K562 (cell line): ENCODE data around the gene TAAR9. TPM values are rescaled to one million over a fixed set of nuclear protein-coding genes. Genes with fewer than 3 reads are reported as not detected.

ENCODE experiments used
- CHD1 ChIP-seq: fragments of 200-600 bp; sonication (generic); IDR thresholded peaks from one replicate; pipeline ENCODE4 v1.6.1; 2012; ENCODE audit warnings: mild to moderate bottlenecking, moderate library complexity, low read length, inconsistent platforms
- CUX1 ChIP-seq: fragments of 200-800 bp; sonication (Bioruptor generic); IDR thresholded peaks from 2 replicates; pipeline ENCODE4 v1.6.1; 2016; ENCODE audit warnings: missing genetic modification characterization, missing compliant biosample characterization
- DMBX1 ChIP-seq: fragments of 250-450 bp; sonication (Bioruptor Pico); IDR thresholded peaks from 2 replicates; pipeline ENCODE4 v1.8.0; 2022; ENCODE audit warnings: inconsistent platforms, mild to moderate bottlenecking, moderate library complexity, borderline replicate concordance
- ETS1 ChIP-seq: conservative IDR thresholded peaks from 2 replicates; pipeline ENCODE4 v1.6.1; 2011; ENCODE audit warnings: low read depth, mild to moderate bottlenecking, low read length; ENCODE audit not compliant: control insufficient read depth
- FOXK2 ChIP-seq, 2 experiments: fragments of 450-650 bp; IDR thresholded peaks in 1 of 2; conservative IDR thresholded peaks in 1 of 2; 2 replicates each; pipeline ENCODE4 v1.6.1; 2016; ENCODE audit warnings: low read depth in 2 of 2, mild to moderate bottlenecking in 1 of 2
- GABPB1 ChIP-seq: sonication (generic); formaldehyde crosslinking; IDR thresholded peaks from 2 replicates; pipeline ENCODE4 v1.8.0; 2022; ENCODE audit warnings: mild to moderate bottlenecking, missing genetic modification reagents
- MECOM ChIP-seq: fragments of 250-450 bp; sonication (Bioruptor Pico); IDR thresholded peaks from 2 replicates; pipeline ENCODE4 v1.8.0; 2022; ENCODE audit warnings: inconsistent platforms
- NR1H2 ChIP-seq: sonication (generic); formaldehyde crosslinking; IDR thresholded peaks from 2 replicates; pipeline ENCODE4 v1.4.0; 2020; ENCODE audit warnings: mild to moderate bottlenecking, missing genetic modification reagents
- PURB ChIP-seq: sonication (generic); formaldehyde crosslinking; IDR thresholded peaks from 2 replicates; pipeline ENCODE4 v1.9.0; 2021; ENCODE audit warnings: low read depth, mild to moderate bottlenecking, missing genetic modification reagents
- SFPQ ChIP-seq: fragments of 200-400 bp; formaldehyde crosslinking; IDR thresholded peaks from 2 replicates; pipeline ENCODE4 v1.6.1; 2017; ENCODE audit warnings: mild to moderate bottlenecking, low read depth, low read length, moderate library complexity
- TARDBP ChIP-seq: fragments of 450-650 bp; IDR thresholded peaks from 2 replicates; pipeline ENCODE4 v1.6.1; 2016
- ZNF12 ChIP-seq: sonication (generic); formaldehyde crosslinking; IDR thresholded peaks from 2 replicates; pipeline ENCODE4 v1.4.0; 2020; ENCODE audit warnings: mild to moderate bottlenecking, missing genetic modification reagents
- ZNF57 ChIP-seq: fragments of 450-650 bp; formaldehyde crosslinking; IDR thresholded peaks from 2 replicates; pipeline ENCODE4 v1.4.0; 2020; ENCODE audit warnings: mild to moderate bottlenecking, moderate library complexity
- ZNF76 ChIP-seq: fragments of 250-450 bp; sonication (Bioruptor Pico); IDR thresholded peaks from 2 replicates; pipeline ENCODE4 v1.4.0; 2020; ENCODE audit warnings: mild to moderate bottlenecking, moderate library complexity, borderline replicate concordance
- polyA plus RNA-seq, 8 experiments: library from polyadenylated mRNA; depleted of rRNA in 4 of 8; stranded (reverse) in 5 of 8; unstranded in 3 of 8; fragments of >200 nt; fragmentation: Nextera tagmentation in 2 of 8; fragmentation: Illumina TruSeq in 1 of 8; extraction: Ambion mirVana in 2 of 8; extraction: Trizol in 1 of 8; gene quantifications; 2 replicates each; pipeline versions ENCODE4 v1.2.1 to v1.2.3, GENCODE V29; 2011 to 2014; ENCODE audit warnings: inconsistent platforms in 1 of 8, missing spikeins in 1 of 8
- total RNA-seq, 7 experiments: library from RNA; depleted of rRNA in 6 of 7; stranded (reverse); fragments of >200 nt in 6 of 7; fragmentation: Illumina TruSeq in 2 of 7; extraction: Trizol in 2 of 7; gene quantifications; 2 replicates each; pipeline versions ENCODE4 v1.2.1 to v1.2.3, GENCODE V29; 2011 to 2021; ENCODE audit warnings: low replicate concordance in 1 of 7
- TF ChIP-seq, protein P1 (sequence below): fragments of 150-350 bp; conservative IDR thresholded peaks from 2 replicates; pipeline ENCODE4 v1.6.1; 2014; ENCODE audit warnings: low read length

TAAR9 gene
- total and polyA plus RNA-seq, 9 of the 15 experiments (the other 6 are each of a cell fraction or from before 2014, with no cell fraction given): not detected

- TF ChIP-seq CUX1 (CRISPR knock-in tag): no peak
- TF ChIP-seq CHD1: peak; percentile 79
- no peak for TF ChIP-seq PURB (CRISPR knock-in tag)
- TF ChIP-seq ZNF76 (CRISPR knock-in tag): no peak
- TF ChIP-seq, protein P1, sequence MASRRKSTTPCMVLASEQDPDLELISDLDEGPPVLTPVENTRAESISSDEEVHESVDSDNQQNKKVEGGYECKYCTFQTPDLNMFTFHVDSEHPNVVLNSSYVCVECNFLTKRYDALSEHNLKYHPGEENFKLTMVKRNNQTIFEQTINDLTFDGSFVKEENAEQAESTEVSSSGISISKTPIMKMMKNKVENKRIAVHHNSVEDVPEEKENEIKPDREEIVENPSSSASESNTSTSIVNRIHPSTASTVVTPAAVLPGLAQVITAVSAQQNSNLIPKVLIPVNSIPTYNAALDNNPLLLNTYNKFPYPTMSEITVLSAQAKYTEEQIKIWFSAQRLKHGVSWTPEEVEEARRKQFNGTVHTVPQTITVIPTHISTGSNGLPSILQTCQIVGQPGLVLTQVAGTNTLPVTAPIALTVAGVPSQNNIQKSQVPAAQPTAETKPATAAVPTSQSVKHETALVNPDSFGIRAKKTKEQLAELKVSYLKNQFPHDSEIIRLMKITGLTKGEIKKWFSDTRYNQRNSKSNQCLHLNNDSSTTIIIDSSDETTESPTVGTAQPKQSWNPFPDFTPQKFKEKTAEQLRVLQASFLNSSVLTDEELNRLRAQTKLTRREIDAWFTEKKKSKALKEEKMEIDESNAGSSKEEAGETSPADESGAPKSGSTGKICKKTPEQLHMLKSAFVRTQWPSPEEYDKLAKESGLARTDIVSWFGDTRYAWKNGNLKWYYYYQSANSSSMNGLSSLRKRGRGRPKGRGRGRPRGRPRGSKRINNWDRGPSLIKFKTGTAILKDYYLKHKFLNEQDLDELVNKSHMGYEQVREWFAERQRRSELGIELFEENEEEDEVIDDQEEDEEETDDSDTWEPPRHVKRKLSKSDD: no peak
- TF ChIP-seq SFPQ: no peak
- no peak for TF ChIP-seq DMBX1 (CRISPR knock-in tag)
- TF ChIP-seq FOXK2 (conservative IDR thresholded peaks at IDR 0.05 in 1 of 2, IDR thresholded peaks at IDR 0.05 in 1 of 2; ENCODE audit: low read depth in 2 of 2): peak; percentile 50 to 60; a peak in 3 of 4 replicates
- no peak for TF ChIP-seq MECOM (CRISPR knock-in tag)
- TF ChIP-seq GABPB1 (CRISPR knock-in tag): peak; percentile 76
- no peak for TF ChIP-seq NR1H2
- 0 out of 2 replicates have a peak, but pooled peaks have one; percentile 25 for TF ChIP-seq TARDBP
- TF ChIP-seq ETS1: no peak; the same call in 1 of the 2 replicates
- TF ChIP-seq ZNF12: 0 out of 2 replicates have a peak, but pooled peaks have one; percentile 51
- no peak for TF ChIP-seq ZNF57 (CRISPR knock-in tag)
These were observed 25.1 kb upstream of the TAAR9 start, which contains the start of gene STX7 (continued) for GRCh38 chr6:132512638-132513632.
